ENCODE results near the gene GSK3B.

GSK3B gene

DNA sequence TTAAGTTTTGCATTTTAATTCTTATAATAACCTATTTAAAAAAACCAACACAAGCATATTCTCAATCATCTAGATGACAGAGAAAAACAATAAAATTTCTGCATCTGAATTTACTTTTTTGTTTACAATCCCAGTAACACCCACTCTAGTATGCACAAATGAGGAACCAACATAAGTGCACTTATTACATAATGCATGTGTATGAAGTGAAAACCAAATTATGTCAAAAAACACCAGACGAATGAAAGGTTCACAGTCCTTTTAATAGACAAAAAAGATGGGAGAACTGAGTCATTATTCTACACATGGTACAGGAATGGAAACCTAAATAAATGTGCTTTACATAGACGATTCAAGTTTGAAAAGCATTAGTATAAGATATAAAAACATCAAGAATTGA, 220.6 kb downstream of the GSK3B start:
- Histone ChIP-seq H3K9me3 (ENCODE audit: control insufficient read depth, low read length) (no peaks in the 10 kb centered on the region), H3K27me3 (replicated peaks; ENCODE audit: control insufficient read depth, insufficient read depth, low read length, poor library complexity, severe bottlenecking) (no peaks in the 10 kb centered on the region), H3K27ac (ENCODE audit: insufficient read depth, low read length, poor library complexity, severe bottlenecking) (no peak overlapping the region), H3K4me1 (ENCODE audit: control insufficient read depth, insufficient read depth, low read length, poor library complexity, severe bottlenecking) (no peaks in the 10 kb centered on the region), H3K4me3 (ENCODE audit: insufficient read depth, low read depth, low read length, poor library complexity, severe bottlenecking) (no peak overlapping the region), H3K36me3 (ENCODE audit: control insufficient read depth, insufficient read depth, low read length) (no peaks in the 10 kb centered on the region)
- no peak for DNase-seq

DNA sequence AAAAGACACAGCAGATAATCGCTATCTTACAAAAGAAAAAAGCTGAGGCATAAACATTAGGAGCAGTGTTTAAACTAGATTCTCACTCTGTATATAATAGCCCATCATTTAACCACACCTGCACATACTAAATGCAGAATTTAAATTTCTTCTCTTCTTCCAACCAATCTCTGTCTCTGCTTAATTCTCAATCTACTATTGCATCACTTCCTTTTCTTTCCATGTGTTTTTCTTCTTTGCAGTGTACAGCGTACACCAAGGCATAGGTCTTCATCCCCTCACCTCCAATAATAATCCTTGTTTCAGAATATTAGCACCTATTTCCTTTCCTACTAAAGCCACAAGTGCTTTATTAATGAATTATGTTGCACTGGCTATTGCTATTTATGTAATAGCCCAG, 221.5 kb downstream of the GSK3B start:
- no peak for DNase-seq
- Histone ChIP-seq H3K27me3 (replicated peaks; ENCODE audit: control insufficient read depth, insufficient read depth, low read length, poor library complexity, severe bottlenecking) (no peaks in the 10 kb centered on the region), H3K4me1 (ENCODE audit: control insufficient read depth, insufficient read depth, low read length, poor library complexity, severe bottlenecking) (no peaks in the 10 kb centered on the region), H3K27ac (ENCODE audit: insufficient read depth, low read length, poor library complexity, severe bottlenecking) (no peak overlapping the region), H3K4me3 (ENCODE audit: insufficient read depth, low read depth, low read length, poor library complexity, severe bottlenecking) (no peak overlapping the region), H3K9me3 (ENCODE audit: control insufficient read depth, low read length) (no peaks in the 10 kb centered on the region), H3K36me3 (ENCODE audit: control insufficient read depth, insufficient read depth, low read length) (no peaks in the 10 kb centered on the region)

DNA sequence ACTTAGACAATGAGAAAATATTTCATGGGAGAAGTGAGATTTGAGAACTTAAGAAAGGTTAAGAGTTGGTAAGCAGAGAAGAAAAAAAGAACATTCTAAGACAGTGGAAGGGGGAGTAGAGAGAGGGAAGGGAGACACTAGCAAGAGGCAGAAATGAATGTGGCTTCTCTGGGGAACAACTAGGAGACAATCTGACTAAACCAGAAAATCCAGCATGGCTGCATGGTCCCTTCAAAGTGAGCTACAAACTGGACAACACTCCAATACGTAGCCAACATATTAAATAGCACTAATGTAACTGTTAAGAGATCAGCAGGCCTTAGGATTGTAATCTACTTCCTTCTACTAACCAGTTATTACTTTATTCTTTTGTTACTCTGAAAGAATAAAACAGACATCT, 222.7 kb downstream of the GSK3B start:
- no peak overlapping the region for H3K27ac ChIP-seq (ENCODE audit: insufficient read depth, low read length, poor library complexity, severe bottlenecking)
- H3K27me3 ChIP-seq (replicated peaks; ENCODE audit: control insufficient read depth, insufficient read depth, low read length, poor library complexity, severe bottlenecking) = no peaks in the 10 kb centered on the region
- no peak overlapping the region for H3K4me3 ChIP-seq (ENCODE audit: insufficient read depth, low read depth, low read length, poor library complexity, severe bottlenecking)
- DNase-seq = no peak
- no peaks in the 10 kb centered on the region for H3K9me3 ChIP-seq (ENCODE audit: control insufficient read depth, low read length)
- no peaks in the 10 kb centered on the region for H3K4me1 ChIP-seq (ENCODE audit: control insufficient read depth, insufficient read depth, low read length, poor library complexity, severe bottlenecking)
- peaks cover 2% of the 10 kb centered on the region for H3K36me3 ChIP-seq (ENCODE audit: control insufficient read depth, insufficient read depth, low read length)

DNA sequence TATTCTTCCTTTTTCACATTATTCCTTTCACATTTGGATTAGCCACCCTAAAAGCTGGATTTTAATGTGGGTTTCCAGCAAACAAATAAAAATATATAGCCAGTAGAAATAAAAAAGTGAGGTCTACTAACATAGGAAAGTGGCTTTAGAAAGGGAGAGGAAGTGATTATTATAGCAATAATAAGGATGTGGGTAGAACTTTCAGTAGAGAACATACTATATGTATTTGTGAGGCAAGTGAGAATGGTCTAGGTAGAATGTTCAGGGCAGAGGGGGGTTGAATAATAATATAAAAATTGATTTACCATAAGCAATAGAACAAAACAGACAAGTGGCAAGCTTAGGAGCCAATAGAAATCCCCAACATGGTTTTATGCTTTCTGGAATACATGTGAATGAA, 223.7 kb downstream of the GSK3B start:
- H3K4me3 ChIP-seq (ENCODE audit: insufficient read depth, low read depth, low read length, poor library complexity, severe bottlenecking) = no peak overlapping the region
- H3K4me1 ChIP-seq (ENCODE audit: control insufficient read depth, insufficient read depth, low read length, poor library complexity, severe bottlenecking) = no peaks in the 10 kb centered on the region
- H3K36me3 ChIP-seq (ENCODE audit: control insufficient read depth, insufficient read depth, low read length) = peaks cover 4% of the 10 kb centered on the region
- H3K9me3 ChIP-seq (ENCODE audit: control insufficient read depth, low read length) = no peaks in the 10 kb centered on the region
- no peaks in the 10 kb centered on the region for H3K27me3 ChIP-seq (replicated peaks; ENCODE audit: control insufficient read depth, insufficient read depth, low read length, poor library complexity, severe bottlenecking)
- DNase-seq = no peak
- H3K27ac ChIP-seq (ENCODE audit: insufficient read depth, low read length, poor library complexity, severe bottlenecking) = no peak overlapping the region

DNA sequence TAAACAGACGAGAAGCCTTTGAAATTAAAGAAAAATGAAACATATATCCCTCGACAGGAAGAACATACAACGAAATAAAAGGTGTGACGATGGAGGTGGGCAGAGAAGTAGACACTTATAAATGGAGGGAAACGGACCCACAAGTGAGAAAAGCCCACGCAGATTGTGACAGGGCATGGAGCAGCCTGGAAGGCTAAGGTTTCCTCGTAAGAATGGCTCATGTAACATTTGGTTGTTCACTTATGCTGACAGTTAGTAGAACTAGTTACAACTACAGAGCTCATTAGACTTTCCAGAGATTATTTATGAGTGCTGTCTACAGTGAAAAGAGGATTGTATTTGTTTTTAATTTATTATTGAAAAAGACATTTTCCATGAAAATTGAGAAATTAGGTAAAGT, 229.8 kb downstream of the GSK3B start:
- Histone ChIP-seq H3K36me3 (ENCODE audit: control insufficient read depth, insufficient read depth, low read length) (peaks cover 33% of the 10 kb centered on the region), H3K4me1 (ENCODE audit: control insufficient read depth, insufficient read depth, low read length, poor library complexity, severe bottlenecking) (no peaks in the 10 kb centered on the region), H3K4me3 (ENCODE audit: insufficient read depth, low read depth, low read length, poor library complexity, severe bottlenecking) (no peak overlapping the region), H3K9me3 (ENCODE audit: control insufficient read depth, low read length) (no peaks in the 10 kb centered on the region), H3K27ac (ENCODE audit: insufficient read depth, low read length, poor library complexity, severe bottlenecking) (no peak overlapping the region), H3K27me3 (replicated peaks; ENCODE audit: control insufficient read depth, insufficient read depth, low read length, poor library complexity, severe bottlenecking) (no peaks in the 10 kb centered on the region)
- DNase-seq = no peak

DNA sequence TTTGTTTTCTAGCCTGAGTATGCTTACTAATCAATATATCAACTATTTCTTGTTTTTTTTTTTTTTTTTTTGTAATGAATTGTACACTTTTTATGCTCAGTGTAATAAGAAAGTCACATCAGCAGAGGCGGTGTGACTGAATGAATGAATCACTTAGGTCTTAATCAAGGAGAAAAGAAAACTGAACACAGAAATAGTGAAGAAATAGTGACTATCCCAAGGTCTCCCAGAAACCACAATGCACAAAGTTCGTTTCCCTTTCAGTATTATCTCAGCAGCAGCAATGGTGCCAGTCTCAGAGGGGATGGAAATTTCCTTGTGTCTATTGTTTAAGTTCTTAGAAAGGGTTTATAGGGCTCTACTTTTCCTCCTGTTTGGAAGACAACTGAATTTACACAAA, 231.6 kb downstream of the GSK3B start:
- Histone ChIP-seq H3K4me1 (ENCODE audit: control insufficient read depth, insufficient read depth, low read length, poor library complexity, severe bottlenecking) (no peaks in the 10 kb centered on the region), H3K9me3 (ENCODE audit: control insufficient read depth, low read length) (no peaks in the 10 kb centered on the region), H3K27me3 (replicated peaks; ENCODE audit: control insufficient read depth, insufficient read depth, low read length, poor library complexity, severe bottlenecking) (no peaks in the 10 kb centered on the region), H3K36me3 (ENCODE audit: control insufficient read depth, insufficient read depth, low read length) (peaks cover 40% of the 10 kb centered on the region), H3K27ac (ENCODE audit: insufficient read depth, low read length, poor library complexity, severe bottlenecking) (no peak overlapping the region), H3K4me3 (ENCODE audit: insufficient read depth, low read depth, low read length, poor library complexity, severe bottlenecking) (no peak overlapping the region)
- DNase-seq = no peak

DNA sequence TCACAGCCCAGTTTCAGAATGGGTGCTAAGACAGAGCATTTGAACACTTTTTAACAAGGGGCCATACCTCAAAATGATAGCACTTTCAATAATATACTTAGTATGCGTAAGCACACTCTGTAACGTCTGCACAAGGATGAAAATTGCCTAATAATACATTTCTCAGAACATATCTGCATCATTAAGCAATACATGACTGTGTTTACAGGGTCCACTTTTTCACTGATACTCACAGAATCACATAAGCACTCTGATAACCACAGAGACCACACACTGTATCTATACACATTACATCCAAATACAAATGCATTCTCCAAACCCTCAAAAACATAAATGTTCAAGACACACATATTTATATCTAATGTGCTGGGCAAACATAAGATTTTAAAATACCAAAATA, 232.6 kb downstream of the GSK3B start:
- Histone ChIP-seq H3K27me3 (replicated peaks; ENCODE audit: control insufficient read depth, insufficient read depth, low read length, poor library complexity, severe bottlenecking) (no peaks in the 10 kb centered on the region), H3K4me3 (ENCODE audit: insufficient read depth, low read depth, low read length, poor library complexity, severe bottlenecking) (no peak overlapping the region), H3K27ac (ENCODE audit: insufficient read depth, low read length, poor library complexity, severe bottlenecking) (no peak overlapping the region), H3K9me3 (ENCODE audit: control insufficient read depth, low read length) (no peaks in the 10 kb centered on the region), H3K36me3 (ENCODE audit: control insufficient read depth, insufficient read depth, low read length) (peaks cover 39% of the 10 kb centered on the region), H3K4me1 (ENCODE audit: control insufficient read depth, insufficient read depth, low read length, poor library complexity, severe bottlenecking) (no peaks in the 10 kb centered on the region)
- DNase-seq = no peak

DNA sequence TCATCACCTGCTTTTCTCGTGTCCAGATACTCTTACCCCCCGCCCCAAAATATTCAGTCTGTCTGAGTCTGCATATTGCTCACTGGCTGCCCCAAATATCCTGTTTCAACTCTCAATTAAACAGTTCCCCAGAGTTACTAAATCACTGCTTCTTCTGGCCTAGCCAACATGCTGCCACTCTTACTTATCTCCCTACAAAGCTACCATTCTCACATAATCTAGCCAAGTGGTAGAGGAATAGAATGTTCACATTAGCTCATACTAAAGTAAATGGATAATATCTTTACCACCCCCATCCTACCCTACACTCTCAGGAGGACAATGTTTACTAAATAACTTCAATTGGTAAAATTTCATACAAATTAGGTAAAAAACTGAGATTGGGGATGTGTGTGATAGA, 234.5 kb downstream of the GSK3B start:
- Histone ChIP-seq H3K27ac (ENCODE audit: insufficient read depth, low read length, poor library complexity, severe bottlenecking) (no peak overlapping the region), H3K36me3 (ENCODE audit: control insufficient read depth, insufficient read depth, low read length) (peaks cover 36% of the 10 kb centered on the region), H3K27me3 (replicated peaks; ENCODE audit: control insufficient read depth, insufficient read depth, low read length, poor library complexity, severe bottlenecking) (no peaks in the 10 kb centered on the region), H3K9me3 (ENCODE audit: control insufficient read depth, low read length) (no peaks in the 10 kb centered on the region), H3K4me1 (ENCODE audit: control insufficient read depth, insufficient read depth, low read length, poor library complexity, severe bottlenecking) (no peaks in the 10 kb centered on the region), H3K4me3 (ENCODE audit: insufficient read depth, low read depth, low read length, poor library complexity, severe bottlenecking) (no peak overlapping the region)
- DNase-seq = no peak

DNA sequence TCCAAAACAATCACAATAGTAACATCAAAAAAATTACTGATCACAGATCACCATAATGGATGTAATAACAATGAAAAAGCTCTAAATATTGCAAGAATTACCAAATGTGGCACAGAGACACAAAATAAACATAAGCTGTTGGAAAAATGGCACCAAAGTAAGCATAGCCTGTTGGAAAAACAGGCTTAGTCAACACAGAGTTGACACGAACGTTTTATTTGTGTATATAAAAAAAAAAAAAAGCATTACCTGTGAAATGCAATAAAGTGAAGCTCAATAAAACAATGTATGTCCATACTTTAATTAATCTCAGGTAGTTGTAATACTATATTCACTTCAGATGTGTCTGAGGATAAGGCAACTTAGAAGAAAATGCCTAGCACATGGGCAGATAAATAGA, 235.3 kb downstream of the GSK3B start:
- Histone ChIP-seq H3K9me3 (ENCODE audit: control insufficient read depth, low read length) (no peaks in the 10 kb centered on the region), H3K36me3 (ENCODE audit: control insufficient read depth, insufficient read depth, low read length) (peaks cover 29% of the 10 kb centered on the region), H3K4me1 (ENCODE audit: control insufficient read depth, insufficient read depth, low read length, poor library complexity, severe bottlenecking) (no peaks in the 10 kb centered on the region), H3K27ac (ENCODE audit: insufficient read depth, low read length, poor library complexity, severe bottlenecking) (no peak overlapping the region), H3K27me3 (replicated peaks; ENCODE audit: control insufficient read depth, insufficient read depth, low read length, poor library complexity, severe bottlenecking) (no peaks in the 10 kb centered on the region), H3K4me3 (ENCODE audit: insufficient read depth, low read depth, low read length, poor library complexity, severe bottlenecking) (no peak overlapping the region)
- DNase-seq = no peak

DNA sequence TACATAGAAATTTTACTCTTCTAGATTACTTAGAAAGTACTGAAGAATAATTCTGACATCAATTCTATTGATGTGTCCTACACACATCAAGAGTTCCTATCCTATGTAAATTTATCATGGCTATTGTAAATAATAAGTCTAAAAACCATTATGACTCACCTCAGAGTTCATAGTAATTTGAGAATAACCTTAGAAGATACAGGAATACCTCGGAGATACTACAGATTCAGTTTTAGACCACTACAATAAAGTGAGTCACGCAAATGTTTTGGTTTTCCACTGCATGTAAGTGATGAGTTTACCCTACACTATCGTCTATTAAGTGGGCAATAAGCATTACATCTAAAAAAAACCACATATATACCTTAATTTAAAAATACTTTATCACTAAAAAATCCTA, 237.6 kb downstream of the GSK3B start:
- H3K27ac ChIP-seq (ENCODE audit: insufficient read depth, low read length, poor library complexity, severe bottlenecking) = no peak overlapping the region
- no peaks in the 10 kb centered on the region for H3K9me3 ChIP-seq (ENCODE audit: control insufficient read depth, low read length)

DNA sequence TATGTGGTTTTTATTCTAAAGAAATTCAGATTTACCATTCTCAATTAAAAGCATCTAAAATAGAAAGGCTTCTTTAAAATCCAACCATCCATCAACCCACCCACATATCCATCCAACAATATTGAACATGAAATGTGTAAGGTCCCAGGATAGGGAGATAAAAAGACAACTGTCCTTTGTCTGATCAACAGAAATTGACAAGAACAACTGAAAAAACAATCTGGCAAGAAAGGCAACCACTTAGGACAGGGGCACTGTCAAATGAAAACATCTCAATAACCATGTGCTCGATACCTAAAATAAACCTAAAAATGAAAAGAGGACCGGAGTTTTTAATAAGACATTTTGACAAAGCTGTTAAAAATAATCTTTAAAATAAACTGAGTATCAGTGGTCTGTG, 245.1 kb downstream of the GSK3B start:
- H3K27me3 ChIP-seq (replicated peaks; ENCODE audit: control insufficient read depth, insufficient read depth, low read length, poor library complexity, severe bottlenecking) = no peaks in the 10 kb centered on the region
- no peaks in the 10 kb centered on the region for H3K9me3 ChIP-seq (ENCODE audit: control insufficient read depth, low read length)
- H3K36me3 ChIP-seq (ENCODE audit: control insufficient read depth, insufficient read depth, low read length) = no peaks in the 10 kb centered on the region
- no peak overlapping the region for H3K27ac ChIP-seq (ENCODE audit: insufficient read depth, low read length, poor library complexity, severe bottlenecking)
- H3K4me3 ChIP-seq (ENCODE audit: insufficient read depth, low read depth, low read length, poor library complexity, severe bottlenecking) = no peak overlapping the region
- no peak for DNase-seq
- no peaks in the 10 kb centered on the region for H3K4me1 ChIP-seq (ENCODE audit: control insufficient read depth, insufficient read depth, low read length, poor library complexity, severe bottlenecking)

More for the DNA sequence above, 237.6 kb downstream of the GSK3B start:
- DNase-seq = no peak
- Histone ChIP-seq H3K4me1 (ENCODE audit: control insufficient read depth, insufficient read depth, low read length, poor library complexity, severe bottlenecking) (no peaks in the 10 kb centered on the region), H3K36me3 (ENCODE audit: control insufficient read depth, insufficient read depth, low read length) (peaks cover 12% of the 10 kb centered on the region), H3K27me3 (replicated peaks; ENCODE audit: control insufficient read depth, insufficient read depth, low read length, poor library complexity, severe bottlenecking) (no peaks in the 10 kb centered on the region), H3K4me3 (ENCODE audit: insufficient read depth, low read depth, low read length, poor library complexity, severe bottlenecking) (no peak overlapping the region)
